Epidermal melanocyte (primary cell): ENCODE results near the gene ORAI1.
"Not testable (repeated sequence)": the region's sequence is repeated elsewhere in the genome, so short reads cannot be mapped to it uniquely, and the experiment has no call there.

Experiments used
- DNase-seq: peaks from one replicate; pipeline ENCODE4 v3.0.0; 2011; ENCODE audit warnings: low spot score; ENCODE audit not compliant: insufficient read length

The ORAI1 gene

GRCh38 chr12:121603581-121603980 lies 22.7 kb upstream of the ORAI1 start:
- no peak for DNase-seq

- no peak for DNase-seq
Observed at GRCh38 chr12:121608301-121608700, 18.0 kb upstream of the ORAI1 start.

GRCh38 chr12:121610239-121611149 lies 15.8 kb upstream of the ORAI1 start:
- DNase-seq: no peak

- DNase-seq: no peak
Observed at GRCh38 chr12:121611306-121611705, 15.0 kb upstream of the ORAI1 start.

GRCh38 chr12:121613462-121613861 lies 12.9 kb upstream of the ORAI1 start:
- no peak for DNase-seq

GRCh38 chr12:121614872-121615467 lies 11.4 kb upstream of the ORAI1 start:
- DNase-seq: no peak

- no peak for DNase-seq
Observed at GRCh38 chr12:121618659-121619233, 7.6 kb upstream of the ORAI1 start.

- DNase-seq: no peak
Observed at GRCh38 chr12:121620333-121620891, 5.9 kb upstream of the ORAI1 start.

GRCh38 chr12:121626853-121627640 lies 717 bp downstream of the ORAI1 start:
- peak; percentile 50 for DNase-seq

- peak; percentile 22 for DNase-seq
Observed at GRCh38 chr12:121628037-121628436, 1.7 kb downstream of the ORAI1 start.

- no peak for DNase-seq
Observed at GRCh38 chr12:121628536-121628935, 2.2 kb downstream of the ORAI1 start.

- DNase-seq: no peak
Observed at GRCh38 chr12:121630791-121631355, 4.5 kb downstream of the ORAI1 start.

- no peak for DNase-seq
Observed at GRCh38 chr12:121632069-121632970, 6.0 kb downstream of the ORAI1 start.

- not testable (repeated sequence) for DNase-seq
Observed at GRCh38 chr12:121633833-121634196, 7.5 kb downstream of the ORAI1 start.

- no peak for DNase-seq
Observed at GRCh38 chr12:121634836-121635235, 8.5 kb downstream of the ORAI1 start.

GRCh38 chr12:121637231-121637914 lies 11.0 kb downstream of the ORAI1 start:
- DNase-seq: no peak

GRCh38 chr12:121638298-121639202 lies 12.2 kb downstream of the ORAI1 start:
- no peak for DNase-seq

- no peak for DNase-seq
Observed at GRCh38 chr12:121641343-121641630, 15.0 kb downstream of the ORAI1 start.
